Activated CD4-positive, alpha-beta memory T cell treated with anti-CD3 and anti-CD28 coated beads, Interleukin-2, amount 10 ng/mL, durations not matched to agents 7 days and 5 days (primary cell): ENCODE data around the gene PDE11A. TPM values are rescaled to one million over a fixed set of nuclear protein-coding genes. Genes with fewer than 3 reads are reported as not detected.
"Not testable (repeated sequence)": the region's sequence is repeated elsewhere in the genome, so short reads cannot be mapped to it uniquely, and the experiment has no call there.

Experiments used
- CTCF ChIA-PET: fragments of 350-600 bp; sonication (Branson Sonifier 250); formaldehyde crosslinking; loops from one replicate; lab custom pipeline; 2021; ENCODE audit warnings: antibody characterized with exemption, inconsistent platforms; lab: Charles Lee
- POLR2A ChIA-PET: fragments of 350-600 bp; sonication (Branson Sonifier 250); formaldehyde crosslinking; loops from one replicate; lab custom pipeline; 2021; ENCODE audit warnings: antibody characterized with exemption; lab: Charles Lee
- DNase-seq: peaks from one replicate; pipeline ENCODE4 v3.0.0-alpha.2; 2020
- H3K27ac Mint-ChIP-seq: one replicate; pipeline ENCODE4 v1.8.0; 2021; ENCODE audit warnings: mild to moderate bottlenecking, mixed read lengths
- H3K27me3 Mint-ChIP-seq: one replicate; pipeline ENCODE4 v1.8.0; 2021; ENCODE audit warnings: mixed read lengths
- H3K36me3 Mint-ChIP-seq: one replicate; pipeline ENCODE4 v1.8.0; 2021; ENCODE audit warnings: low read depth, mixed read lengths
- H3K4me1 Mint-ChIP-seq: one replicate; pipeline ENCODE4 v1.8.0; 2021; ENCODE audit warnings: mixed read lengths
- H3K4me3 Mint-ChIP-seq: one replicate; pipeline ENCODE4 v1.8.0; 2021; ENCODE audit warnings: mild to moderate bottlenecking, mixed read lengths
- H3K9me3 Mint-ChIP-seq: one replicate; pipeline ENCODE4 v1.8.0; 2021; ENCODE audit warnings: mixed read lengths
- total RNA-seq, 2 experiments: library from RNA; stranded (reverse); gene quantifications; one replicate each; pipeline ENCODE4 v1.2.3, GENCODE V29; 2021

The PDE11A gene
- total RNA-seq, 2 experiments from 2014 or later: not detected

- no peak for DNase-seq
- no peaks in the 10 kb centered on the region for H3K4me1 Mint-ChIP-seq
- ChIA-PET CTCF (no interaction called here), POLR2A (no interaction called here)
- no peak overlapping the region for H3K4me3 Mint-ChIP-seq
- H3K9me3 Mint-ChIP-seq: no peaks in the 10 kb centered on the region
- H3K27ac Mint-ChIP-seq: no peak overlapping the region
- H3K27me3 Mint-ChIP-seq: peaks cover 27% of the 10 kb centered on the region
- H3K36me3 Mint-ChIP-seq: no peaks in the 10 kb centered on the region
Measured at GRCh38 chr2:177797808-177798207, 274.8 kb downstream of the PDE11A start.

DNA sequence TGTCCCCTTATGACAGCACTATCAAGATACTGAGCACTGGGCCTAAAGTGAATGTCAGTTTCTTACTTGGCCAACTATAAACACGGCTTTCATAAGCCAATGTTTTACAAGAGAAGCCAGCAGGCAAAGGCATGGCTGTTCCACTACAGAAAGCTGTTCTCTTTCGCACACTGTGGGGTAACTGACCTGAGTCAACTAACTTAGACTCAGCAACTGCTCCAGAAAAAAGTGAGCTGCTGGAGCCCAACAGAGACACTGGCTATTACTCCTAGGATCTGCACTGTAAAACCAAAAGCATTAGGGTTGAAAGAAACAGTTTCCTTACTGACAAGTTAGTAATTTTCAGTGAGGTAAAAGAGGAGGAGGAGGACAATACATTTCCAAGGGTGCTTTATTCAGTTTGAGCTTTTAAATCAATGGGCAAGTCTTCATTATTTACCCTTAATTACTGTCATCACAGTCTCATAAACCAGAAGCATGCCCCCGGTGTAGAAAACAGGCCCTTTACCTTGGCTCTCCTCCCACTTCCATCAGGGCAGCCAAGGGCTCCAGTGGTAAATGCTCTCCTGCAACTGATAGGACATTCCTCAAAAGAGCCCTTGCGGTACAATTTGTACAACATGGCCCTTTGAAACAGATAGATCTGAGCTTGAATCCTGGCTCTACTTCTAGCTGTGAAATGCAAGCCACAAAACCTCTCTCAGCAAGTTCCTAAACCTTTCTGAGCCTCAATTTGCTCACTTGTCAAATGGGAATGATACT lies 275.7 kb downstream of the PDE11A start:
- DNase-seq: no peak
- Mint-ChIP-seq H3K4me3 (no peak overlapping the region), H3K9me3 (no peaks in the 10 kb centered on the region), H3K27me3 (peaks cover 21% of the 10 kb centered on the region), H3K4me1 (no peaks in the 10 kb centered on the region), H3K27ac (no peak overlapping the region), H3K36me3 (no peaks in the 10 kb centered on the region)
- CTCF ChIA-PET: interaction anchor here (1.0 kb wide), 1 partner anchor 24 kb away, joined by 3 read pairs; no protein-coding TSS in a partner anchor
- POLR2A ChIA-PET: no interaction called here

DNA sequence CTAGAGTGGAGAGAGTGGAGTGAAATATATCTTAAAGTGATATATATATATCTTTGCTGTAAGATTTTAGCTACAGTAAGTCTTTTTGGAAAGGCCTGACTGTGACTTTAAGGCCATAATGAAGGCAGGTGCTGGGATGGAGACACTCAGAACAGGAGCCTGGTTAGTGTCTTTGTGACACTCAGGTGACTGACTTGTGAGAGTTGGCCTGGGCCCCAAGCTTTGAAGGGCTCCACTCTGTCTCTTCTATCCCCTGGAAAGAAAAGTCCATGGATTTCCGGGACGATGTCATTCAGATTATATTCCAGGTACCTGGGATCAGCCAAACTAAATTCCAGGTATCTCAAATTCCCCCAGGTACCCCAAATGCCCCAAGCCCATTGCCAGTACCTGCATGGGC lies 276.6 kb downstream of the PDE11A start:
- no peaks in the 10 kb centered on the region for H3K4me1 Mint-ChIP-seq
- H3K9me3 Mint-ChIP-seq: no peaks in the 10 kb centered on the region
- no peak for DNase-seq
- ChIA-PET CTCF (no interaction called here), POLR2A (no interaction called here)
- no peaks in the 10 kb centered on the region for H3K36me3 Mint-ChIP-seq
- H3K27ac Mint-ChIP-seq: no peak overlapping the region
- H3K27me3 Mint-ChIP-seq: peaks cover 20% of the 10 kb centered on the region
- no peak overlapping the region for H3K4me3 Mint-ChIP-seq

GRCh38 chr2:177785143-177785542 lies 287.4 kb downstream of the PDE11A start:
- H3K4me3 Mint-ChIP-seq, DNase-seq, H3K27ac Mint-ChIP-seq, H3K9me3 Mint-ChIP-seq, H3K36me3 Mint-ChIP-seq, POLR2A ChIA-PET, H3K27me3 Mint-ChIP-seq: not testable (repeated sequence)
- peaks cover 33% of the 10 kb centered on the region for H3K4me1 Mint-ChIP-seq
- CTCF ChIA-PET: interaction anchor here (3.2 kb wide), 1 partner anchor 12 kb away, joined by 20 read pairs; no protein-coding TSS in a partner anchor

DNA sequence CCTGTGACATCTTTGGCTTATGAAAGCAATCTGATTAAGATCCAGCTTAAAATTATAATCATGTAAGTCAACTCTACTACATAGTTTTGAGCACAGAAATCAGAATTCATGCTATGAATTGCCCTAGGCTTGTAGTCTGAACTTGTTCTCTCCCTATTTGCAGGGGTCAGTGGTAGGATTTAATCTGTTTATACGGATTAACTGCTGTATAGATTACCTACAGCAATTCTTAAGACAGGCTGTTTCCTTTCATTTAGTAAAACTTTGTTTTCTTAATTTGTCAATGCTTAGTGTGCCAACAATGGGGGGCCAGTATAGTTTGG lies 287.9 kb downstream of the PDE11A start:
- Mint-ChIP-seq H3K36me3 (no peaks in the 10 kb centered on the region), H3K27me3 (peaks cover 7% of the 10 kb centered on the region), H3K27ac (peak overlapping the region; percentile 39), H3K9me3 (peaks cover 5% of the 10 kb centered on the region), H3K4me3 (peak overlapping the region; percentile 29), H3K4me1 (peaks cover 33% of the 10 kb centered on the region)
- ChIA-PET POLR2A (no interaction called here), CTCF (interaction anchor here (3.2 kb wide), 1 partner anchor 12 kb away, joined by 20 read pairs; no protein-coding TSS in a partner anchor)
- no peak for DNase-seq

DNA sequence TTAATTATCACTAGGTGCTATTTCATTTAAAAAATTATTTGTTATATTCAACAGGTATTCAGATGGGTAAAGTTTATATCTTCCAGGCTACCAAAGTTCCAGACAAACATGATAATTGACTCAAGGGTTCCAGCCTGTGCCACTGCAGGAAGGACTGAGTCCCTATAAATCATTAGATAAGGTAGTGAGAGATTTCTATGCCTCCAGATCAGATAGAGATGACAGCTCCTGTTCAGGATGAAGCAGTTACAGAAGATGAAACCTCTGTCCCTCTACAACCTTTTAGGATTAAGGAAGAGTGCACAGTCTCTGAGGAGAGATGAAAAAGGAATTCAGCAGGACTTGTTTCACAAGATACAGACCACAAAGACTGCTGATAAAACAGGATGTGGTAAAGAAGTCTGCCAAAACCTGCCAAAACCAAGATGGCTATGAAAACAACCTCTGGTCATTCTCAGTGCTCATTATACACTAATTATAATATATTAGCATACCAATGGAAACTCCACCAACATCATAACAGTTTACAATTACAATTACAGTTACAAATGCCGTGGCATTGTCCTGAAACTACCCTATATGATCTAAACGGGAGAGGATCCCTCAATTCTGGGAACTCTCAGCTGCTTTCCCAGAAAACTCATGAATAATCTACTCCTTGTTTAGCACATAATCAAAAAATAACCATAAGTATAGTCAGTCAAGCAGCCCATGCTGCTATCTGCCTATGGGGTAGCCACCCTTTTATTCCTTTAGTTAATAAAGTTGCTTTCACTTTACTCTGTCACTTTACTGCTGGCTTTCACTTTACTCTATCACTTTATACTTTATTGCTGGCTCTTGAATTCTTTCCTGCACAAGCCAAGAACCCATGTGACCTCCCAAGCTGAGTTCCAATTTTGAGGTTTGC lies 288.5 kb downstream of the PDE11A start:
- Mint-ChIP-seq H3K4me3 (peak overlapping the region; percentile 29), H3K4me1 (peaks cover 33% of the 10 kb centered on the region), H3K36me3 (no peaks in the 10 kb centered on the region), H3K9me3 (peaks cover 5% of the 10 kb centered on the region), H3K27ac (peak overlapping the region; percentile 39), H3K27me3 (peaks cover 7% of the 10 kb centered on the region)
- POLR2A ChIA-PET: interaction anchor here (1.5 kb wide), 1 partner anchor 10 kb away, joined by 5 read pairs; no protein-coding TSS in a partner anchor
- CTCF ChIA-PET: interaction anchor here (1.1 to 3.2 kb wide), 2 partner anchors 11 to 635 kb away, joined by 4 to 20 read pairs; no protein-coding TSS in a partner anchor
- DNase-seq: peak; percentile 23

- H3K27ac Mint-ChIP-seq: no peak overlapping the region
- peaks cover 7% of the 10 kb centered on the region for H3K27me3 Mint-ChIP-seq
- H3K9me3 Mint-ChIP-seq: peaks cover 5% of the 10 kb centered on the region
- H3K4me1 Mint-ChIP-seq: peaks cover 33% of the 10 kb centered on the region
- no peak for DNase-seq
- H3K36me3 Mint-ChIP-seq: no peaks in the 10 kb centered on the region
- no peak overlapping the region for H3K4me3 Mint-ChIP-seq
- ChIA-PET POLR2A (interaction anchor here (1.5 kb wide), 1 partner anchor 9 kb away, joined by 5 read pairs; no protein-coding TSS in a partner anchor), CTCF (interaction anchor here (1.1 to 3.2 kb wide), 2 partner anchors 10 to 634 kb away, joined by 4 to 20 read pairs; no protein-coding TSS in a partner anchor)
Measured at GRCh38 chr2:177783091-177783490, 289.5 kb downstream of the PDE11A start.

DNA sequence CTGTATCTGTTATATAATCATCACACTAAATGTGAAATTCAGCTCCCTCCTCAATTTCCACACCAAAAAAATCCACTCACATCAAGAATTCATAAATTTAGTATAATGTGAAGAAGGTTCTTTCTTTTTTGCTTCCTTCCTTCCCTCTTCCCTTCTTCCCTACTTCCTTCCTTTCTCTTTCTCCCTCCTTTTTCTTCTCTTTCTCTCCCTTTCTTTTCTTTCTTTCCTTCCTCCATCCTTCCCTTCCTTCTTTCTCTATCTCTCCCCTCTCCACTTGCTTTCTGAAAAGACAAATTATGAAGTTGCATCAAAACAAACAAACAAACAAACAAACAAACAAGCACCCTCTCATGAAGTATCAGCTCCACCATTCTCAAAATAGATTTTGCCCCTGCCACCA lies 290.0 kb downstream of the PDE11A start:
- ChIA-PET CTCF (interaction anchor here (1.1 to 3.2 kb wide), 2 partner anchors 9 to 634 kb away, joined by 4 to 20 read pairs; no protein-coding TSS in a partner anchor), POLR2A (no interaction called here)
- Mint-ChIP-seq H3K27me3 (peaks cover 8% of the 10 kb centered on the region), H3K27ac (no peak overlapping the region), H3K36me3 (no peaks in the 10 kb centered on the region), H3K4me1 (peaks cover 33% of the 10 kb centered on the region), H3K4me3 (no peak overlapping the region), H3K9me3 (peaks cover 5% of the 10 kb centered on the region)
- DNase-seq: no peak

DNA sequence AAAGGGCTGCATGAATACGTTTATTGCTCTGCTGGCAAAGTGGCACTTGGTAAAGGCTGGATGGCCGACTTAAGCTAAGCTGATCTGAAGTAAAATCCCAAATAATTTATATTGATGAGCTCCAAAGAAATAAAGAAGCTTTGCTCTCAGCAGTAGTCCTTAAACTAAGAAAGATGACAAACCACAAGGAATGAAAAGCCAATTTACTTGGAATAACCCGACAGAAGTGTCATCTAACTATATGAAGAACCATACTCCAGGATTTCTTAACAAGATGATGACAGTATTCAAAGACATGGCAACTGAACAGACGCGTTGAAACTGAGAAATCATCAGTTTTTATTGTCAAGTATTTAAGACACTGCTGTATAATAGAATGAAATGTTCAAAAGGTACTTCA lies 294.1 kb downstream of the PDE11A start:
- Mint-ChIP-seq H3K4me1 (peaks cover 14% of the 10 kb centered on the region), H3K4me3 (no peak overlapping the region), H3K27ac (no peak overlapping the region), H3K36me3 (no peaks in the 10 kb centered on the region), H3K27me3 (peaks cover 24% of the 10 kb centered on the region), H3K9me3 (no peaks in the 10 kb centered on the region)
- no peak for DNase-seq
- CTCF ChIA-PET: interaction anchor here (1.8 kb wide), 1 partner anchor 11 kb away, joined by 3 read pairs; no protein-coding TSS in a partner anchor
- POLR2A ChIA-PET: no interaction called here

GRCh38 chr2:177772529-177772928 lies 300.0 kb downstream of the PDE11A start:
- Mint-ChIP-seq H3K9me3 (no peaks in the 10 kb centered on the region), H3K27ac (no peak overlapping the region), H3K4me1 (peaks cover 2% of the 10 kb centered on the region), H3K27me3 (peaks cover 16% of the 10 kb centered on the region), H3K36me3 (no peaks in the 10 kb centered on the region), H3K4me3 (no peak overlapping the region)
- DNase-seq: no peak
- ChIA-PET CTCF (interaction anchor here (0.6 to 2.5 kb wide), 6 partner anchors 9 to 1121 kb away, joined by 3 to 20 read pairs (median 4); no protein-coding TSS in a partner anchor), POLR2A (no interaction called here)

DNA sequence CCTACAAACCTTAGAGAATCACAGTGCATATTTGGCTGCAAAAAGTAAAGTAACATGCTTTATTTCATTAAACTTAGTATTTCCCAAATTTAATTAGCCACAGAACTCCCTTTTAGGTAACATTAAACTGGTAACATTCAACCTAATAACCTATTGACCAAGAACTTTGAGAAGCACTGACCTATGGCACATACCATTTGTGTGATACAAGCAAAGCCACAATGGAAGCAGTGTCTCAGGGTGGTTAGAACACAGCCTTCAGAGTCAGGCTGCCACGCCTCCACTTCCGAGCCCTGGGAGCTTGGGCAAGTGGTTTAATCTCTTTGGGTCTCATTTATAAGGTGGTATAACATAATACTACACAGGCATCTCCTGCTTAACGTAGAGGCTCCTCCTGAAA lies 301.4 kb downstream of the PDE11A start:
- Mint-ChIP-seq H3K4me1 (peaks cover 2% of the 10 kb centered on the region), H3K27me3 (peaks cover 16% of the 10 kb centered on the region), H3K9me3 (no peaks in the 10 kb centered on the region), H3K4me3 (no peak overlapping the region), H3K27ac (no peak overlapping the region), H3K36me3 (no peaks in the 10 kb centered on the region)
- POLR2A ChIA-PET: no interaction called here
- DNase-seq: no peak
- CTCF ChIA-PET: no interaction called here

DNA sequence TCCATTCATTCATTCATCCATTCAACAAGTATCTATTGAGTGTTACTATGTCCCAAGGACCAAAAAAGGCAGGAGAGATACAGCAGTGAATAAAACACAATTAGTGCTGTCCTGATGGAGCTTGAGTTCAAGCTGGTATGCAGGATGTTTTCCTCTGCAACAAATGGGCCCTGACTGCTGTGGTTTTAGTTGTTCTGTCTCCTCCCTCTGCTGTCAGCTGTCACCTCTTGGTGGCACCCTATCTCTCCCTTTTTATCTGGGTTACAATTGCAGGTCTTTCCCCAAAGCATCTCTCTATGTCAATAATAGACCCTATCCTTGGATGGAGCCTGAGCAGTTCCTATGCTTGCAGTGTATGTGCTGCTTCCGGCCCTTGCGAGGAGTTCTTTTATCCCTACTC lies 304.8 kb downstream of the PDE11A start:
- Mint-ChIP-seq H3K9me3 (no peaks in the 10 kb centered on the region), H3K27me3 (no peaks in the 10 kb centered on the region), H3K4me3 (no peak overlapping the region), H3K36me3 (no peaks in the 10 kb centered on the region), H3K27ac (no peak overlapping the region), H3K4me1 (peaks cover 2% of the 10 kb centered on the region)
- CTCF ChIA-PET: interaction anchor here (0.9 to 1.1 kb wide), 4 partner anchors 10 to 603 kb away, joined by 3 to 4 read pairs (median 4); no protein-coding TSS in a partner anchor
- POLR2A ChIA-PET: no interaction called here
- no peak for DNase-seq

DNA sequence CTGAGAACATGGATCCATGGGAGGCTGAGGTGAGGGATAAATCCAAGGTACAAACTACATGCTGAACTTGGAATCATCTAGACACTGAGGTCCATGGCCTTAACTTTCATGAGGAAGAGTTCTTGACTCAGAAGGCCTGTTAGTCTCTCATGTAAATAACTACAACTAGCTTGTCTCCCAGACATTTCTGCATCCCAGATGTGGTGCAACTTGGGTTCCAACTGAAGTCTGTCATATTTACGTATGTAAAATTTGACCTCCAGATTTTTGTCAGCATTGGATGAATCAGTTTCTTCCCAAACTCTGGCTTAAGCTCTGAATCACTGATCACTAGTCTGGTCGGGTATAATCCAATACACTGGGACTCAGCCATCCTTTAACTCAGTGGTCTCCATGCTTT lies 306.9 kb downstream of the PDE11A start:
- Mint-ChIP-seq H3K27ac (no peak overlapping the region), H3K4me3 (no peak overlapping the region), H3K36me3 (no peaks in the 10 kb centered on the region), H3K4me1 (peaks cover 2% of the 10 kb centered on the region), H3K9me3 (no peaks in the 10 kb centered on the region), H3K27me3 (peaks cover 14% of the 10 kb centered on the region)
- DNase-seq: no peak
- POLR2A ChIA-PET: no interaction called here
- CTCF ChIA-PET: no interaction called here
